Upper lobe of left lung (tissue), 6 donors: ENCODE data around the gene FCN1. TPM values are rescaled to one million over a fixed set of nuclear protein-coding genes. Genes with fewer than 3 reads are reported as not detected.

Source experiments
- ATAC-seq, 2 donors: fragments of 200-7000 bp; cut with Tn5 transposase; one replicate each; pipeline ENCODE4 v1.9.1; 2022; ENCODE audit warnings: mild to moderate bottlenecking in 2 of 2, moderate library complexity in 2 of 2; ENCODE audit not compliant: low FRiP score in 2 of 2
- DNase-seq, 2 donors: peaks; one replicate each; pipeline ENCODE4 v3.0.0-alpha.2; 2019 to 2020
- H3K27ac ChIP-seq, 4 donors: fragments of 200-600 bp; sonication (generic); one replicate each; pipeline ENCODE4 v1.5.1; 2016 to 2019
- H3K27me3 ChIP-seq, 4 donors: fragments of 200-600 bp; sonication (generic); one replicate each; pipeline ENCODE4 v1.5.1; 2017 to 2019
- H3K36me3 ChIP-seq, 4 donors: fragments of 200-600 bp; sonication (generic); one replicate each; pipeline ENCODE4 v1.5.1; 2016 to 2019
- H3K4me1 ChIP-seq, 4 donors: fragments of 200-600 bp; sonication (generic); one replicate each; pipeline ENCODE4 v1.5.1; 2018 to 2019
- H3K4me3 ChIP-seq, 4 donors: fragments of 200-600 bp; sonication (generic); one replicate each; pipeline ENCODE4 v1.5.1; 2017 to 2019; ENCODE audit warnings: mild to moderate bottlenecking in 2 of 4, moderate library complexity in 1 of 4
- H3K9me3 ChIP-seq, 4 donors: fragments of 200-600 bp; sonication (generic); one replicate each; pipeline ENCODE4 v1.5.1; 2018 to 2019
- CTCF ChIP-seq, 6 experiments: fragments of 450-650 bp in 4 of 6; fragments of 200-600 bp in 2 of 6; sonication (generic) in 2 of 6; IDR thresholded peaks; one replicate each; pipeline ENCODE4 v1.5.1; 2016 to 2019; ENCODE audit warnings: antibody characterized with exemption in 6 of 6
- EP300 ChIP-seq, 4 donors: sonication (generic); formaldehyde crosslinking; IDR thresholded peaks; one replicate each; pipeline ENCODE4 v1.5.1; 2017; ENCODE audit warnings: antibody characterized with exemption in 4 of 4, control low read depth in 2 of 4
- POLR2A ChIP-seq, 4 donors: fragments of 450-650 bp; IDR thresholded peaks; one replicate each; pipeline ENCODE4 v1.5.1; 2016 to 2017; ENCODE audit warnings: antibody characterized with exemption in 4 of 4, mild to moderate bottlenecking in 2 of 4
- POLR2AphosphoS5 ChIP-seq, 2 donors: sonication (generic); formaldehyde crosslinking; IDR thresholded peaks; one replicate each; pipeline ENCODE4 v1.5.1; 2017; ENCODE audit warnings: antibody characterized with exemption in 2 of 2
- WGBS, 2 donors: methylation state at CpG; one replicate each; pipeline ENCODE4 v1.1.5; 2017 to 2018; 5-methylcytosine and 5-hydroxymethylcytosine counted together
- total RNA-seq, 6 donors: library from RNA; depleted of rRNA in 4 of 6; stranded (reverse); fragments of >200 nt in 4 of 6; gene quantifications; one replicate each; pipeline versions ENCODE4 v1.1.0 to v1.2.1, GENCODE V29; 2016 to 2021
- donor health status: DM: no; HTN: no; CAD: no; lungs with moderate emphysema.
- donor health status: DM: no; HTN: yes; CAD: no; lungs with severe emphysema.

Gene FCN1
- total RNA-seq, 6 donors from 2014 or later: 11.5 to 147 (median 19.7) TPM

- DNase-seq (no peak), ATAC-seq (no peak)
- Histone ChIP-seq H3K4me3 (no peak overlapping the region), H3K36me3 (no peaks in the 10 kb centered on the region), H3K27ac (no peak overlapping the region), H3K27me3 (no peaks in the 10 kb centered on the region), H3K4me1 (peaks cover 9 to 15% (median 12%) of the 10 kb centered on the region in 4 donors), H3K9me3 (no peaks in the 10 kb centered on the region)
- TF ChIP-seq POLR2AphosphoS5 (IDR thresholded peaks at IDR 0.05) (no peak), EP300 (IDR thresholded peaks at IDR 0.05) (no peak), CTCF (IDR thresholded peaks at IDR 0.05) (no peak), POLR2A (IDR thresholded peaks at IDR 0.05) (no peak)
- 42 to 55% methylated on average over 2 of the region's 2 CpGs for WGBS, 2 donors
Observed at GRCh38 chr9:134897584-134898170, 20.0 kb downstream of the FCN1 start.

GRCh38 chr9:134896834-134897583 is 20.7 kb downstream of the FCN1 start:
- ATAC-seq: no peak
- Histone ChIP-seq H3K36me3 (no peaks in the 10 kb centered on the region), H3K4me3 (no peak overlapping the region), H3K27me3 (no peaks in the 10 kb centered on the region), H3K4me1 (peaks cover 9 to 15% (median 12%) of the 10 kb centered on the region in 4 donors), H3K9me3 (no peaks in the 10 kb centered on the region), H3K27ac (no peak overlapping the region)
- DNase-seq: no peak
- 69 to 70% methylated on average over 14 of the region's 14 CpGs for WGBS, 2 donors
- no peak for TF ChIP-seq CTCF (IDR thresholded peaks at IDR 0.05)
- no peak for TF ChIP-seq EP300 (IDR thresholded peaks at IDR 0.05)
- TF ChIP-seq POLR2A (IDR thresholded peaks at IDR 0.05): no peak
- no peak for TF ChIP-seq POLR2AphosphoS5 (IDR thresholded peaks at IDR 0.05)

GRCh38 chr9:134895908-134896833 is 21.5 kb downstream of the FCN1 start:
- Histone ChIP-seq H3K27me3 (no peaks in the 10 kb centered on the region), H3K36me3 (no peaks in the 10 kb centered on the region), H3K4me3 (no peak overlapping the region), H3K4me1 (peaks cover 9 to 15% (median 12%) of the 10 kb centered on the region in 4 donors), H3K27ac (peak overlapping the region in 2 of 4 donors; percentile 6 to 23), H3K9me3 (no peaks in the 10 kb centered on the region)
- TF ChIP-seq POLR2A (IDR thresholded peaks at IDR 0.05) (no peak), POLR2AphosphoS5 (IDR thresholded peaks at IDR 0.05) (peak; percentile 29 to 75)
- WGBS, 2 donors: 45 to 46% methylated on average over 14 of the region's 14 CpGs
- ATAC-seq (no peak), DNase-seq (peak in 1 of 2 donors; percentile 21)

DNA sequence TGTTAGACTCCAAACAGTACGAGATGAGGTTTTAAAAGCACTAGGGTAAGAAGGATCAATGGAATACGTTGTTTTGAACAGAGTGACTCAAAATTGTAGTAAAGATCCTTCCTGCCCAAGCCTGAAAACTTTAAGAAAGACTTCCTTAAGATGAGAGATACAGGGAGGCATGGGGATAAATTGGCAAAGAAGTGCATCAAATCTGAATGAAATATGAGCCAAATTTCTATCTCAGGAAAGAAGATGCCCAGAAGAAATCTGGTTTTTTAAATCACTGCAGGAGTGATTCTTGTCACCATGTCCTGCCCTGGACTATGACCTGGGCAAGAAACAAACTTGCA is 22.2 kb downstream of the FCN1 start:
- Histone ChIP-seq H3K27me3 (no peaks in the 10 kb centered on the region), H3K36me3 (no peaks in the 10 kb centered on the region), H3K27ac (peak overlapping the region in 1 of 4 donors; percentile 23), H3K4me1 (peaks cover 9 to 15% (median 12%) of the 10 kb centered on the region in 4 donors), H3K4me3 (no peak overlapping the region), H3K9me3 (no peaks in the 10 kb centered on the region)
- no peak for TF ChIP-seq POLR2A (IDR thresholded peaks at IDR 0.05)
- ATAC-seq (no peak), DNase-seq (no peak)
- WGBS, 2 donors: 56 to 81% methylated on average over 2 of the region's 2 CpGs

DNA sequence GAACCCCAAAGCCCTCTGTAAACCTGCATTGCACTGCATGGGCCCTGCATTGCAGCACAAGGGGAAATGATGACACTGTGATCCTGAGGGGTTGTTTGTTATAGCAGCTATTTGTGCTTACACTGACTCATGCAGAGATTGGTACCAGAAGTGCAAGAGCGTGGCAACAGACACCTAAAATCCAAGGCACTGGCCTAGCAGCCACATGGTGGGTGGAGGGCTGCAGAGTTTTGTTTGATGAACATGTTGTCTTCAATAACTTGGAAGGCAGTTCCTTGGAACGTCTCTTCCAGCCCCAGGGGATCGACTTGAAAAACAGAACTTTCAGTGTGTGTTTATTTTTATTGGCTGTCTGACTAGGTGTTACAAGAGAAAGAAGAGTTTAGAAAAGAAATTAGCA is 22.6 kb downstream of the FCN1 start:
- no peak overlapping the region for H3K27ac ChIP-seq
- no peaks in the 10 kb centered on the region for H3K27me3 ChIP-seq
- WGBS, 2 donors: 52 to 67% methylated on average over 3 of the region's 3 CpGs
- DNase-seq (no peak), ATAC-seq (no peak)
- TF ChIP-seq POLR2AphosphoS5 (IDR thresholded peaks at IDR 0.05) (no peak), EP300 (IDR thresholded peaks at IDR 0.05) (no peak), POLR2A (IDR thresholded peaks at IDR 0.05) (no peak), CTCF (IDR thresholded peaks at IDR 0.05) (no peak)
- H3K4me3 ChIP-seq: no peak overlapping the region
- H3K36me3 ChIP-seq: no peaks in the 10 kb centered on the region
- H3K4me1 ChIP-seq: peaks cover 9 to 15% (median 12%) of the 10 kb centered on the region in 4 donors
- H3K9me3 ChIP-seq: no peaks in the 10 kb centered on the region
